ENCODE data around the gene ANAPC1.
A peak's percentile ranks its signal among the peaks of the same experiment; 100 is the strongest.
"Not testable (repeated sequence)": the region's sequence is repeated elsewhere in the genome, so short reads cannot be mapped to it uniquely, and the experiment has no call there.

ANAPC1 gene

GRCh38 chr2:111883661-111884591 is at the start of gene ANAPC1:
TSS of gene ANAPC1 (minus strand) at chr2:111884193. CDS start at chr2:111880825, 3,368 bp downstream.
- DNase-seq = peak; percentile 91

- DNase-seq = no peak
Observed at GRCh38 chr2:111932841-111933291, 48.9 kb upstream of the ANAPC1 start.

GRCh38 chr2:111930875-111931274 is 46.9 kb upstream of the ANAPC1 start:
- DNase-seq = no peak

- no peak for DNase-seq
Observed at GRCh38 chr2:111930409-111930808, 46.4 kb upstream of the ANAPC1 start.

- DNase-seq = no peak
Observed at GRCh38 chr2:111927723-111928122, 43.7 kb upstream of the ANAPC1 start.

- no peak for DNase-seq
Observed at GRCh38 chr2:111924617-111925107, 40.7 kb upstream of the ANAPC1 start.

- DNase-seq = no peak
Observed at GRCh38 chr2:111923276-111923804, 39.3 kb upstream of the ANAPC1 start.

- DNase-seq = no peak
Observed at GRCh38 chr2:111919794-111920608, 36.0 kb upstream of the ANAPC1 start.

GRCh38 chr2:111919365-111919764 is 35.4 kb upstream of the ANAPC1 start:
- no peak for DNase-seq

GRCh38 chr2:111918383-111918806 is 34.4 kb upstream of the ANAPC1 start:
- DNase-seq = no peak

GRCh38 chr2:111917106-111917505 is 33.1 kb upstream of the ANAPC1 start:
- no peak for DNase-seq

- no peak for DNase-seq
Observed at GRCh38 chr2:111912547-111912946, 28.6 kb upstream of the ANAPC1 start.

- DNase-seq = not testable (repeated sequence)
Observed at GRCh38 chr2:111911295-111911977, 27.4 kb upstream of the ANAPC1 start.

GRCh38 chr2:111910609-111911277 is 26.8 kb upstream of the ANAPC1 start:
- DNase-seq = no peak

GRCh38 chr2:111909997-111910396 is 26.0 kb upstream of the ANAPC1 start:
- DNase-seq = not testable (repeated sequence)

- no peak for DNase-seq
Observed at GRCh38 chr2:111909079-111909478, 25.1 kb upstream of the ANAPC1 start.

GRCh38 chr2:111908578-111908977 is 24.6 kb upstream of the ANAPC1 start:
- DNase-seq = no peak

- DNase-seq = no peak
Observed at GRCh38 chr2:111905990-111906735, 22.2 kb upstream of the ANAPC1 start.

GRCh38 chr2:111905475-111905869 is 21.5 kb upstream of the ANAPC1 start:
- not testable (repeated sequence) for DNase-seq

- no peak for DNase-seq
Observed at GRCh38 chr2:111904726-111905474, 20.9 kb upstream of the ANAPC1 start.
